ENCODE data around the gene CARM1. TPM values are rescaled to one million over a fixed set of nuclear protein-coding genes. Genes with fewer than 3 reads are reported as not detected.

CARM1 gene
- total and polyA plus RNA-seq, 2 donors (not counting 3 experiments of a cell fraction or from before 2014, with no cell fraction given): 65.6 to 70.8 TPM

DNA sequence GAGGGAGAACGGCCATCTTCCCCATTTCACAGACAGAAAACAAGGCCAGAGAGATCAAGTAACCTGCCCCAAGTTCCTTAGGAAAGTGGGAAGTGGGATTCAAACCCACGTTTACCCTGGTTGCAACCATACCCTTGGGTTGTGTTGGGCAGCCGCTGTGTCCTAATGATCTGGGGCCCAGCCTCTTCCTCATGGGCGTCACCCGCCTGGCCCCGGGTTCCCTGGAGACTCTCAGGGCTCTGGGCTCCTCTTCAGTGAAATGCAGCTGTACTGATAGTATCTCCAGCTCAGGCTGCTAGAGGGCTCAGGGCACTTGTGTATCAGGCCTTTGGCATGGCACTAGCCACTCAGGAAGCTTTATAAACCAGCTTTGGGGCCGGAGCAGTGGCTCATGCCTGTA is 45.1 kb upstream of the CARM1 start:
- BruUV-seq (replicated peaks): no TSS peak
- TF ChIP-seq GATA2 (IDR thresholded peaks at IDR 0.05; ENCODE audit: insufficient read depth, insufficient read length, low read depth, low read length) (no peak), MYC (IDR thresholded peaks at IDR 0.05; ENCODE audit: low read depth, low read length) (no peak), EZH2 (IDR thresholded peaks at IDR 0.05; ENCODE audit: borderline replicate concordance, low read depth, low read length, severe bottlenecking) (no peak), POLR2AphosphoS5 (IDR thresholded peaks at IDR 0.05; ENCODE audit: insufficient read depth, low read depth, low read length) (no peak), POLR2A (IDR thresholded peaks at IDR 0.05; ENCODE audit: low read depth, low read length) (no peak), FOS (IDR thresholded peaks at IDR 0.05; ENCODE audit: borderline replicate concordance, insufficient read depth, low read length) (no peak), JUN (IDR thresholded peaks at IDR 0.05; ENCODE audit: borderline replicate concordance, insufficient read depth, insufficient read length, low read depth) (no peak)
- TF ChIP-seq, protein P1, sequence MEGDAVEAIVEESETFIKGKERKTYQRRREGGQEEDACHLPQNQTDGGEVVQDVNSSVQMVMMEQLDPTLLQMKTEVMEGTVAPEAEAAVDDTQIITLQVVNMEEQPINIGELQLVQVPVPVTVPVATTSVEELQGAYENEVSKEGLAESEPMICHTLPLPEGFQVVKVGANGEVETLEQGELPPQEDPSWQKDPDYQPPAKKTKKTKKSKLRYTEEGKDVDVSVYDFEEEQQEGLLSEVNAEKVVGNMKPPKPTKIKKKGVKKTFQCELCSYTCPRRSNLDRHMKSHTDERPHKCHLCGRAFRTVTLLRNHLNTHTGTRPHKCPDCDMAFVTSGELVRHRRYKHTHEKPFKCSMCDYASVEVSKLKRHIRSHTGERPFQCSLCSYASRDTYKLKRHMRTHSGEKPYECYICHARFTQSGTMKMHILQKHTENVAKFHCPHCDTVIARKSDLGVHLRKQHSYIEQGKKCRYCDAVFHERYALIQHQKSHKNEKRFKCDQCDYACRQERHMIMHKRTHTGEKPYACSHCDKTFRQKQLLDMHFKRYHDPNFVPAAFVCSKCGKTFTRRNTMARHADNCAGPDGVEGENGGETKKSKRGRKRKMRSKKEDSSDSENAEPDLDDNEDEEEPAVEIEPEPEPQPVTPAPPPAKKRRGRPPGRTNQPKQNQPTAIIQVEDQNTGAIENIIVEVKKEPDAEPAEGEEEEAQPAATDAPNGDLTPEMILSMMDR (IDR thresholded peaks at IDR 0.05; ENCODE audit: extremely low read depth in 1 of 2, insufficient read depth in 1 of 2, low read depth in 1 of 2, low read length in 2 of 2): no peak
- TF ChIP-seq, protein P2, sequence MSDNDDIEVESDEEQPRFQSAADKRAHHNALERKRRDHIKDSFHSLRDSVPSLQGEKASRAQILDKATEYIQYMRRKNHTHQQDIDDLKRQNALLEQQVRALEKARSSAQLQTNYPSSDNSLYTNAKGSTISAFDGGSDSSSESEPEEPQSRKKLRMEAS (IDR thresholded peaks at IDR 0.05; ENCODE audit: insufficient read depth, insufficient read length): no peak
- Histone ChIP-seq H3K9me3 (replicated peaks; ENCODE audit: control insufficient read depth, insufficient read depth, low read length) (no peaks in the 10 kb centered on the region), H3K27me3 (ENCODE audit: control insufficient read depth in 2 of 2, insufficient read depth in 2 of 2, low read length in 2 of 2) (no peaks in the 10 kb centered on the region), H3K79me2 (ENCODE audit: control insufficient read depth, insufficient read depth, low read length) (no peaks in the 10 kb centered on the region), H2AFZ (ENCODE audit: low read depth, low read length) (no peak overlapping the region), H3K36me3 (ENCODE audit: control insufficient read depth in 2 of 2, extremely low read depth in 1 of 2, insufficient read depth in 2 of 2, low read length in 2 of 2) (peaks cover 5 to 42% of the 10 kb centered on the region in 2 experiments), H3K27ac (ENCODE audit: insufficient read depth, low read depth, low read length) (no peak overlapping the region), H3K4me2 (ENCODE audit: insufficient read depth, low read length) (no peak overlapping the region), H4K20me1 (replicated peaks; ENCODE audit: control insufficient read depth, extremely low read depth, insufficient read depth, low read length) (no peaks in the 10 kb centered on the region), H3K9ac (replicated peaks; ENCODE audit: extremely low read depth, insufficient read depth, low read length) (no peak overlapping the region), H3K4me1 (ENCODE audit: control insufficient read depth, extremely low read depth, insufficient read depth, low read length) (no peaks in the 10 kb centered on the region), H3K4me3 (replicated peaks in 1 of 3; ENCODE audit: insufficient read depth in 1 of 3, low read depth in 1 of 3, low read length in 3 of 3) (no peak overlapping the region), H3K9me1 (replicated peaks; ENCODE audit: control insufficient read depth, extremely low read depth, insufficient read depth, low read length) (no peaks in the 10 kb centered on the region)
- DNase-seq (ENCODE audit: low read depth, low spot score) (no peak), FAIRE-seq (no peak)
- CTCF ChIA-PET: interaction anchor here (1.1 kb wide), 1 partner anchor 38 kb away, joined by 5 read pairs; no protein-coding TSS in a partner anchor
- dilution Hi-C loops (cut with MboI; ENCODE audit: extremely low pct_ligation_motif_present, low sequenced_read_pairs): no loop called here
- intact Hi-C loops (cut with micrococcal nuclease): no loop called here
- POLR2A ChIA-PET: no interaction called here
